Neural progenitor cell (in vitro differentiated cells): Measurements from ENCODE around the gene PYDC1.

Experiments used
- CTCF ChIP-seq: fragments of 200-600 bp; sonication (generic); IDR thresholded peaks from 2 replicates; pipeline ENCODE4 v1.5.1; 2017; ENCODE audit warnings: antibody characterized with exemption, mild to moderate bottlenecking
- EZH2 ChIP-seq: fragments of 200-600 bp; sonication (generic); IDR thresholded peaks from 2 replicates; pipeline ENCODE4 v1.6.1; 2017; ENCODE audit warnings: antibody characterized with exemption, mild to moderate bottlenecking, moderate library complexity

- TF ChIP-seq CTCF = no peak
- no peak for TF ChIP-seq EZH2
These were observed 31.6 kb downstream of the PYDC1 start for GRCh38 chr16:31185339-31185738.
